Lower lobe of right lung (tissue), 2 donors: ENCODE results near the gene NT5C1B. TPM values are rescaled to one million over a fixed set of nuclear protein-coding genes. Genes with fewer than 3 reads are reported as not detected.

Experiments used
- ATAC-seq, 2 donors: fragments of 200-7000 bp; cut with Tn5 transposase; one replicate each; pipeline ENCODE4 v1.9.1; 2020 to 2022; ENCODE audit warnings: mild to moderate bottlenecking in 2 of 2, moderate library complexity in 2 of 2
- DNase-seq: peaks from one replicate; pipeline ENCODE4 v3.0.0-alpha.2; 2020
- H3K27ac ChIP-seq: fragments of 200-600 bp; one replicate; pipeline ENCODE4 v1.8.0; 2022
- H3K27me3 ChIP-seq: fragments of 200-600 bp; one replicate; pipeline ENCODE4 v1.8.0; 2022; ENCODE audit warnings: low read depth
- H3K36me3 ChIP-seq: fragments of 200-600 bp; one replicate; pipeline ENCODE4 v1.8.0; 2022; ENCODE audit warnings: mild to moderate bottlenecking
- H3K4me1 ChIP-seq: fragments of 200-600 bp; one replicate; pipeline ENCODE4 v1.8.0; 2022
- H3K4me3 ChIP-seq: fragments of 200-600 bp; one replicate; pipeline ENCODE4 v1.8.0; 2022; ENCODE audit warnings: mild to moderate bottlenecking
- H3K9me3 ChIP-seq: fragments of 200-600 bp; one replicate; pipeline ENCODE4 v1.8.0; 2022
- intact Hi-C: fragments of 100-400 bp; cut with DNase I; formaldehyde crosslinking; loops from one replicate; pipeline ENCODE4 v1.11.0; 2022
- total RNA-seq: library from RNA; stranded (reverse); fragmentation: NEBNext Ultra II Directional; extraction: Animal tissue kit (Norgen Biotek cat#: 25700); gene quantifications from one replicate; pipeline ENCODE4 v1.2.1, GENCODE V29; 2021
- TF ChIP-seq, protein P1 (sequence below): fragments of 200-600 bp; IDR thresholded peaks from one replicate; pipeline ENCODE4 v1.8.0; 2022; ENCODE audit warnings: antibody characterized with exemption, mild to moderate bottlenecking
- donor health status: DM: no; HTN: yes; CAD: no; lungs with severe emphysema.

The NT5C1B gene
- total RNA-seq, 1 donor from 2014 or later: not detected

DNA sequence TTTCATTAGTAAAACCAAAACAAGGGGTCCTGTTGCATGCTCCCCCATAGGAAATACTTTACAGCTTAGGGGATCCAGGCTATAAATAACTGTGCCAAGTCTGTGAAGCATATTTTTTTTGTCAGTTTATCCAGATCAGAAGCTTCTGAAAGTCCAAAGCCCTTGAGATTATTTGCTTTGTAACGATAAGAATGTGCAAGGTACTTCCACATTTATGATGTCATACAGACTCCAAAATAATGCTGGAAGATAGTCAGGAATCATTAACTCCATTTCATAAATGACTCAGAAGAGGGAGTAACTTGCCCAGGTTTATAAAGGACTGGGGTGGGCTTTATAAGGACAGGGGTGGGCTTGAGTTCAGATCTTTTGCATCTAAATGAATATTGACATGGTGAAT lies 58.2 kb downstream of the NT5C1B start:
- intact Hi-C loops: no loop called here
- Histone ChIP-seq H3K27ac (no peak overlapping the region), H3K4me1 (no peaks in the 10 kb centered on the region), H3K27me3 (no peaks in the 10 kb centered on the region), H3K9me3 (no peaks in the 10 kb centered on the region), H3K4me3 (no peak overlapping the region), H3K36me3 (no peaks in the 10 kb centered on the region)
- no peak for DNase-seq
- peak; percentile 45 to 84 for ATAC-seq
- TF ChIP-seq, protein P1, sequence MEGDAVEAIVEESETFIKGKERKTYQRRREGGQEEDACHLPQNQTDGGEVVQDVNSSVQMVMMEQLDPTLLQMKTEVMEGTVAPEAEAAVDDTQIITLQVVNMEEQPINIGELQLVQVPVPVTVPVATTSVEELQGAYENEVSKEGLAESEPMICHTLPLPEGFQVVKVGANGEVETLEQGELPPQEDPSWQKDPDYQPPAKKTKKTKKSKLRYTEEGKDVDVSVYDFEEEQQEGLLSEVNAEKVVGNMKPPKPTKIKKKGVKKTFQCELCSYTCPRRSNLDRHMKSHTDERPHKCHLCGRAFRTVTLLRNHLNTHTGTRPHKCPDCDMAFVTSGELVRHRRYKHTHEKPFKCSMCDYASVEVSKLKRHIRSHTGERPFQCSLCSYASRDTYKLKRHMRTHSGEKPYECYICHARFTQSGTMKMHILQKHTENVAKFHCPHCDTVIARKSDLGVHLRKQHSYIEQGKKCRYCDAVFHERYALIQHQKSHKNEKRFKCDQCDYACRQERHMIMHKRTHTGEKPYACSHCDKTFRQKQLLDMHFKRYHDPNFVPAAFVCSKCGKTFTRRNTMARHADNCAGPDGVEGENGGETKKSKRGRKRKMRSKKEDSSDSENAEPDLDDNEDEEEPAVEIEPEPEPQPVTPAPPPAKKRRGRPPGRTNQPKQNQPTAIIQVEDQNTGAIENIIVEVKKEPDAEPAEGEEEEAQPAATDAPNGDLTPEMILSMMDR: no peak

DNA sequence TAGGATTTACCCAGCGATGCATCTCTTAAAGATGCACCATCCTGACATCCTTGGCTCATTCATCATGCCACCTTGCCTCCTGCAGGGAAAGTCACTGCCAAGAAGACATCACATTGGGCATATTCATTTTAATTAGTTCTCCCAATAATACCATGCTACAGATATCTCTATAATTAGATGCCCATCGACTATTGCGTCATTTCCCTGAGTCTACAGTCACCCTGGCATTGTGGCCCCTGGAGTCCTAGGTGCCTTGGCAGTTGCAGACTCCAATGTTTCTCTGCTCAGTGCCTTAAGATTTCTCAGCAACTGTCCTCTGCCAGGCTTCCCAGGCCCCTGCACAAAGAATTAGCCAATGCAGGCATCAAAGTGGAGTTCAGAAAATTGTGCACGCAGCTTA lies 61.5 kb downstream of the NT5C1B start:
- no peak overlapping the region for H3K27ac ChIP-seq
- H3K27me3 ChIP-seq: no peaks in the 10 kb centered on the region
- ATAC-seq (no peak), DNase-seq (no peak)
- TF ChIP-seq, protein P1: no peak
- intact Hi-C loops: no loop called here
- no peak overlapping the region for H3K4me3 ChIP-seq
- H3K9me3 ChIP-seq: no peaks in the 10 kb centered on the region
- H3K4me1 ChIP-seq: no peaks in the 10 kb centered on the region
- no peaks in the 10 kb centered on the region for H3K36me3 ChIP-seq

DNA sequence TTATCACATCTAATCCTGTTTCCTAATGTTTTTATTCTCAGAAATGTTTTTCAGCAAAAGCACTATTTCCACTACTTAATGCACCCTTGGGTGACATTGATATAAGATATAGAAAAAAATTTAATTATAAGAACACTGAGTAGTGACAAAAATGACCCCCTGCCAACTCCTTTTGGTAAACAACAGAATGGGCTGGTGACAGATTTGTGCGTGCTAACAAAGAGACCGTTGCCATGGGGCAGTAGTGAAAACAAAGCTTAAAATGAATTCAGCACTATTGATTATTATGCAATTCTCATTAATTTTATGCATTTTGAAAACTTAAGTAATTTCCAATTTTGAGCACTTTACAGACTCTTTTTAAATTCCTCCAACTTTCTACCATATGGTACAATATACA lies 62.0 kb downstream of the NT5C1B start:
- intact Hi-C loops: no loop called here
- TF ChIP-seq, protein P1: no peak
- Histone ChIP-seq H3K27ac (no peak overlapping the region), H3K9me3 (no peaks in the 10 kb centered on the region), H3K4me3 (no peak overlapping the region), H3K36me3 (no peaks in the 10 kb centered on the region), H3K4me1 (no peaks in the 10 kb centered on the region), H3K27me3 (no peaks in the 10 kb centered on the region)
- ATAC-seq (no peak), DNase-seq (no peak)

DNA sequence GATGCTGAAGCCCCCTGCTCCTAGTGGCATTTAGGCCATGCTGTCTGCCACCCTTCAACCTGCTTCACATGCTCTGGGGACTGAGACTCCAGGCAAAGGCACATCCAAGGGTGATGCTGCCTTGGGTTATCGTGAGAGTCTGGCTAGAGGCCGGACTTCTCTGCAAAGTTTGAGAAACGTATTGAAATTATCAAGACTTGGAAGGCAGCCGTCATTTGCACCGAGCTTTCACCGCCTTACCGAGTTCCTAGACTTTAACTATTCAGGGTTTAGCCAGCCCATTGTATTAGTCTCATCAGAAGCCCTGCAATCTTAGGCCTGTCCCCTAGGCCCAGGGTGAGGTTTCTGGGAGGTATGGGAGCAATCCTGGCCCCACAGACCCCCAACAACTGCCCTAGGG lies 62.9 kb downstream of the NT5C1B start:
- intact Hi-C loops: no loop called here
- ATAC-seq (no peak), DNase-seq (no peak)
- Histone ChIP-seq H3K4me3 (no peak overlapping the region), H3K9me3 (no peaks in the 10 kb centered on the region), H3K4me1 (no peaks in the 10 kb centered on the region), H3K27ac (no peak overlapping the region), H3K27me3 (no peaks in the 10 kb centered on the region), H3K36me3 (no peaks in the 10 kb centered on the region)
- TF ChIP-seq, protein P1: no peak

DNA sequence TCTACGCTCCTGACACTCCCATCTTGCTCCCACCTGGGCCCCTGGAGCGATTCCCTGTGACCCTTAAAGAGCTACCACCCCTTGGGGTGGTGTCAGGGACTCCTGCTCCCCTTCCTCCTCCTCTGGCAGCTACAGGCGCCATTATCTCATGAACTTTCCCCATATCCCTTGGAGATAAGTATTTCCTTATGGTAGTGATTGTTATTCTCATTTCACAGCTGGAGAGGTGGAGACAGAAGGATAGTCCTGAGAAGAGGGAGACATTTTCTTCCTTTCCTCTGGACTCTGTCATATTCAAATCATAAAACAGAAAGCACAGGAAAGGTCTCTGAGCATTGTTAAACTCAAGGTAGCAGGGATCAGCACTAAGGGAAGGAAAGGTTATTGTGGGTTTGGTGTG lies 63.5 kb downstream of the NT5C1B start:
- intact Hi-C loops: no loop called here
- no peaks in the 10 kb centered on the region for H3K4me1 ChIP-seq
- H3K4me3 ChIP-seq: no peak overlapping the region
- ATAC-seq (no peak), DNase-seq (no peak)
- H3K27ac ChIP-seq: no peak overlapping the region
- TF ChIP-seq, protein P1: no peak
- H3K36me3 ChIP-seq: no peaks in the 10 kb centered on the region
- H3K9me3 ChIP-seq: no peaks in the 10 kb centered on the region
- no peaks in the 10 kb centered on the region for H3K27me3 ChIP-seq

DNA sequence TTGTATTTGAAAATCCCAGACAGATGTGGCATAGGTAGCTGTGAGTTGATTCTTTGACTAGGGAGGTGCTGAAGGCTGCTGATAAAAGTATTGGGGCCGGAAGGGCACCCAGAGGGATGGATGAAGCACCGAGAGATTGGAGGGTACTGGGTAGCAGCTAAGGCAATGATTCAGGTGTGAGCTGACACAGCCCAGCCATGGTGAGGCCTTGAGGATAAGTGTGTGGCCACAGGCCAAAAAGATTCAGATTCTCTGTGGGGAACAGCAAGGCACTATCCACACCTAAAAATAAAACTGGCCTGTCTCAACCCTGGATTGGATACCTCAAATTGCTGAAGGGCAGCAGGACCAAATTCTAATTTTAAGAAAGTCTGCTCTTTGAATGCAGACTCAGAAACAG lies 64.1 kb downstream of the NT5C1B start:
- DNase-seq (no peak), ATAC-seq (no peak)
- TF ChIP-seq, protein P1: no peak
- Histone ChIP-seq H3K27me3 (no peaks in the 10 kb centered on the region), H3K4me1 (no peaks in the 10 kb centered on the region), H3K9me3 (no peaks in the 10 kb centered on the region), H3K4me3 (no peak overlapping the region), H3K27ac (no peak overlapping the region), H3K36me3 (no peaks in the 10 kb centered on the region)
- intact Hi-C loops: no loop called here
